Naive thymus-derived CD8-positive, alpha-beta T cell (primary cell): Measurements from ENCODE around the gene DHRS7. TPM values are rescaled to one million over a fixed set of nuclear protein-coding genes. Genes with fewer than 3 reads are reported as not detected.

Source experiments
- ATAC-seq, 2 donors: fragments of 150-1000 bp; cut with Tn5 transposase in 1 of 2; sonication (Bioruptor Pico), chemical (Tn5 transposase) in 1 of 2; 1 replicate in 1 of 2; 2 replicates in 1 of 2; pipeline ENCODE4 v1.10.0; 2021; ENCODE audit warnings: mild to moderate bottlenecking in 2 of 2, moderate library complexity in 2 of 2
- POLR2A ChIA-PET: fragments of 350-600 bp; sonication (Branson Sonifier 250); formaldehyde crosslinking; loops from one replicate; lab custom pipeline; 2021; ENCODE audit warnings: antibody characterized with exemption; lab: Charles Lee
- DNase-seq, 10 donors: peaks; one replicate each; pipeline versions ENCODE4 v3.0.0 to v3.0.0-alpha.2; 2020 to 2022
- H3K27ac Mint-ChIP-seq, 10 donors: one replicate each; pipeline ENCODE4 v1.8.0; 2020 to 2022; ENCODE audit warnings: mild to moderate bottlenecking in 10 of 10, mixed read lengths in 10 of 10, moderate library complexity in 4 of 10, inconsistent platforms in 1 of 10
- H3K27me3 Mint-ChIP-seq, 5 donors: one replicate each; pipeline ENCODE4 v1.8.0; 2021 to 2022; ENCODE audit warnings: mixed read lengths in 5 of 5
- H3K36me3 Mint-ChIP-seq, 3 donors: one replicate each; pipeline ENCODE4 v1.8.0; 2020 to 2022; ENCODE audit warnings: mixed read lengths in 3 of 3, mild to moderate bottlenecking in 2 of 3, inconsistent platforms in 1 of 3
- H3K4me1 Mint-ChIP-seq, 4 donors: one replicate each; pipeline ENCODE4 v1.8.0; 2021 to 2022; ENCODE audit warnings: mixed read lengths in 4 of 4
- H3K4me3 Mint-ChIP-seq, 10 donors: one replicate each; pipeline ENCODE4 v1.8.0; 2020 to 2022; ENCODE audit warnings: mild to moderate bottlenecking in 10 of 10, mixed read lengths in 10 of 10, moderate library complexity in 6 of 10, inconsistent platforms in 1 of 10
- H3K9me3 Mint-ChIP-seq, 9 donors: one replicate each; pipeline ENCODE4 v1.8.0; 2020 to 2022; ENCODE audit warnings: mixed read lengths in 9 of 9, mild to moderate bottlenecking in 3 of 9, inconsistent platforms in 1 of 9, moderate library complexity in 1 of 9
- polyA plus RNA-seq, 3 donors: library from polyadenylated mRNA; unstranded; fragments of 300-500 nt; fragmentation: Illumina TruSeq; gene quantifications; one replicate each; pipeline ENCODE4 v1.2.3, GENCODE V29; 2021
- total RNA-seq, 8 experiments: library from RNA in 2 of 8; stranded (reverse) in 2 of 8; gene quantifications; one replicate each; pipeline ENCODE4 v1.2.3 and lab custom pipeline; 2021 to 2026

DHRS7 gene, protein sequence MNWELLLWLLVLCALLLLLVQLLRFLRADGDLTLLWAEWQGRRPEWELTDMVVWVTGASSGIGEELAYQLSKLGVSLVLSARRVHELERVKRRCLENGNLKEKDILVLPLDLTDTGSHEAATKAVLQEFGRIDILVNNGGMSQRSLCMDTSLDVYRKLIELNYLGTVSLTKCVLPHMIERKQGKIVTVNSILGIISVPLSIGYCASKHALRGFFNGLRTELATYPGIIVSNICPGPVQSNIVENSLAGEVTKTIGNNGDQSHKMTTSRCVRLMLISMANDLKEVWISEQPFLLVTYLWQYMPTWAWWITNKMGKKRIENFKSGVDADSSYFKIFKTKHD
- total RNA-seq (10 to 100 TPM; 70.4 to 71.1 TPM), polyA plus RNA-seq (100 to 1,000 TPM; 163 to 212 (median 167) TPM), total RNA-seq (lab: John Stamatoyannopoulos, UW) (33.2 to 55.7 (median 42.9) reads per million in 6 experiments)

DNA sequence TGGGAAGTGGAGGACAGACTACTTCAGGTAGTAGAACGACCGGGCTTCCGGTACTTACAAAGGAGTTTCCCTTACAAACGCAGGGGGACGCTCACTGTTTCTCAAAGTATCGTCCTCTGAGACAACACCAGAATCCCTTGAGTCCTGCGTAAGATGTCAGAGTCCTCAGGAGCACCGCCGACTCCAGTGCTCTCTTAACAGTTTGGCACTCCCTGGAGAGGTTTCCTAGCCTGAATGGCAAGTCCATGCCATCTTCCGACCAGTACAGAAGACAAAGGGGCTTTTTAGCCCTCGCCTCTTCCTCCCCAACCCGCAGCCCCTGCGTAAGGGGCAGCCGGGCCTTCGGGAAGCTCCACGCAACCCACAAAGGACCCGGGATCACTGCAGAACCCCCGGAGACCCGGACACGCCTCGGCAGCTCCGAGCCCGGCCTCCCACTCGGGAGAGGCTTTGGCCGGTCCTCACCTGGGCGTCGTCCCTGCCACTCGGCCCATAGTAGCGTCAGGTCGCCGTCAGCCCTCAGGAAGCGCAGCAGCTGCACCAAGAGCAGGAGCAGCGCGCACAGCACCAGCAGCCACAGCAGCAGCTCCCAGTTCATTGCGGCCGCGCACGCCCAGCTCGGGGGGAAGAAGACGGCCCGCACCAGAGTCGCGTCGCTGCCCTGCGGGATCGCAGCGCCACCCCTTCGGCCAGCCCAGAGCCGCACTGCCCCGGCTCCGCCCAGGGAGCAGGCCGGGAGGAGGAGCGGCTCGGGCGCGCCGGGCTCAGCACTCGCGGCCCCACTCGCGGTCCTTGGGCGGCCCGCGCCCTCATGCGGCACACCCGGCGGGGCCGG lies at the start of gene DHRS7:
DHRS7 (minus strand) TSS at position 687 of the 835 bp plus-strand sequence; CDS start at position 598, 89 bp downstream.
- H3K4me1 Mint-ChIP-seq = peaks cover 14 to 54% (median 53%) of the 10 kb centered on the region in 4 donors
- peaks cover 0 to 16% (median 4%) of the 10 kb centered on the region in 3 donors for H3K36me3 Mint-ChIP-seq
- ATAC-seq (peak; percentile 78 to 80), DNase-seq (peak; percentile 32 to 78 (median 58))
- H3K27ac Mint-ChIP-seq = peak within 1 kb of the TSS; percentile 98 to 100 (median 99)
- POLR2A ChIA-PET = interaction anchor here (0.6 to 3.3 kb wide), 24 partner anchors 10 to 1968 kb away, joined by 3 to 31 read pairs (median 4); partner anchors contain the start of genes PCNX4, PPM1A and TIMM9
- no peaks in the 10 kb centered on the region for H3K9me3 Mint-ChIP-seq
- H3K4me3 Mint-ChIP-seq = peak within 1 kb of the TSS; percentile 95 to 100 (median 98)
- no peaks in the 10 kb centered on the region for H3K27me3 Mint-ChIP-seq

DNA sequence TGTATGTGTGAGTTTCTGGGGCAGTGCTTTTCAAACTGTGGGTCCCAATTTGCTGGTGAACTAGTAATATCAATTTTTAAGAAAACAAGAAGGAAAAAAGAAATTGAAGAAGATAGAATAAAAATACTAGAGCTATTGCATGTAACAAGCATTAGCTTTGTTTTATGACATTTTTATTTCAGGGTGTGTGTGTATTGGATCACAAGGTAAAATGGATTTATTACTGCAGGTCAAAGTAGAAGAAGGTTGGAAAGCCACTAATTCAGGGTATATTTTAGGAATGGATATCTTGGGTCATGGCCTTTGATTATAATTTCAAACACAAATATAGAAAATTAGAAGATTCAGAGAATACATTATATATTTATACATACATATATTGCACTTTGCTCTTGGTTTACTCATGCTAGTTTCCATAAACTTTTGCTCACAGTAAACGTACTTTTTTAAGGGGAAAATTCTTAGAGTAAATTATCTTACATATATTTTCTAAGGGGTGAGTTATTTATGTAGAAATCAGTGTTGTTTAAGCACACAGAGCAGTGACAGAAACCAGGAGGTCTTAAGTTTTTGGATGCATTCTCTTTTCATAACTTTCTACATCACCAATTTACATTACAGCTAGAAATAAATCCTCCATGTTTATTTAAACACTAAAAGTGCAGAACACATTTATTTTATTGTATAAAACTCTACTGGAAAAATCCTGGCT lies 49.4 kb upstream of the DHRS7 start:
- no peak for ATAC-seq
- POLR2A ChIA-PET = no interaction called here
- Mint-ChIP-seq H3K27ac (no peak overlapping the region), H3K27me3 (peaks cover 0 to 2% (median 0%) of the 10 kb centered on the region in 5 donors), H3K4me3 (no peak overlapping the region), H3K36me3 (no peaks in the 10 kb centered on the region), H3K4me1 (no peaks in the 10 kb centered on the region), H3K9me3 (no peaks in the 10 kb centered on the region)
- DNase-seq = no peak

DNA sequence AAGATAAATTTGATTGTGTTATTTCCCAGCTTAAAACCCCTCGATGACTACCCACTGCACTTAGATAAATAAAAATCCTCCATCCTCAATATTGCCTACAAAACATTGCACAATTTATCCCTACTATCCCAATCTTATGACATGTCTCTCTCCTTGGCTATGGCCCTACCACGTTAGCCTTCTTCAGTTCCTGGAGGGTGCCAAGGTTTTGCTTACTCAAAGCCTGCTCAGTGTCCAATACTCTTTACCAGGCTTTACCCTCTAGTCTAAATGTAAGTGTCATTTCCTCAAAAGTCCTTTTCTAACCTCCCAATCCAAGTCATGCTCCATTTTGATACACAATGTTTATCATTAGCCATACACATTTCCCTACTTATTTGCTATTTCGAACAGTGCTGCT lies 48.8 kb upstream of the DHRS7 start:
- POLR2A ChIA-PET = no interaction called here
- peaks cover 0 to 3% (median 0%) of the 10 kb centered on the region in 9 donors for H3K9me3 Mint-ChIP-seq
- H3K4me1 Mint-ChIP-seq = no peaks in the 10 kb centered on the region
- ATAC-seq (no peak), DNase-seq (no peak)
- H3K4me3 Mint-ChIP-seq = no peak overlapping the region
- H3K27ac Mint-ChIP-seq = no peak overlapping the region
- no peaks in the 10 kb centered on the region for H3K36me3 Mint-ChIP-seq
- H3K27me3 Mint-ChIP-seq = peaks cover 0 to 4% (median 2%) of the 10 kb centered on the region in 5 donors

DNA sequence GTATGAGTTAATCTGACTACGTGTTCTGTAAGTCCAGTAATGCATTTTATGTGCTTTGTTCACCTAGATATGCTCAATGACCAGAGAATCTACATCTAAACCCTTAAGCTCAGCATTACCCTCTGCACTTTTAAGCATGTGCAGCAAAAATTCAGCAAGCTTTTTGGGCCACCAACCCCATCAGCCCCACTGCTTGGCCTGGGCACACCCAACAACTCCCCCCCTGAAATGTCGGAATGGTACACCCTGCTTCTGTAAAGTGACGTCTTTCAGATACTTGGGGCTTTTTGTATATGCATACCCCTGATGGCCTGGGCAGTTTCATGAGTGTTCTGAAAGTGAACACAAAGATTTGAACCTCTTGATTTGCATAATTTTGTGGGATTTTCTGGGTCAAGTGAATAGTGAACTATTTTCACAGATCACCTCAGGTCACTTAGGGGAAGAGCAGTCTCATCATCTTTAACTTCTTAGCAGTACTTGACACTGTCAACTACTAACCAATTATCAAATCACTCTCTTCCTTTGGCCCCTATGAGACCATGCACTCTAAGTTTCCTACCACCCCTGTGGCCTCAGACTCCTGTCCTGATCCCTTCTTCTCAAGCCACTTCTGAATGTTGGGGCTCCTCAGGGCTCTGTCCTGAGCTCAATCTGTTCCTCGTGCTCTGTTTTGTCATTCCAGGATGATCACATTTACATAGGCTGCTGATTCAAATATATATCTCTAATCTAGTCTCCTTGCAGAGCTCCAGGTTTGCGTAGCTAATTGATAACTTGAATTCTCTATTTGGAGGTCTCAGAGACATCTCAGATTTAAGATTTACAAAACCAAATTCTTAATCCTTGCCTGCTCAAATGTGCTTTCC lies 47.5 kb upstream of the DHRS7 start:
- no peaks in the 10 kb centered on the region for H3K36me3 Mint-ChIP-seq
- no peaks in the 10 kb centered on the region for H3K4me1 Mint-ChIP-seq
- ATAC-seq (no peak), DNase-seq (no peak)
- H3K27me3 Mint-ChIP-seq = peaks cover 0 to 4% (median 3%) of the 10 kb centered on the region in 5 donors
- H3K9me3 Mint-ChIP-seq = peaks cover 0 to 3% (median 0%) of the 10 kb centered on the region in 9 donors
- H3K27ac Mint-ChIP-seq = no peak overlapping the region
- POLR2A ChIA-PET = no interaction called here
- H3K4me3 Mint-ChIP-seq = no peak overlapping the region

DNA sequence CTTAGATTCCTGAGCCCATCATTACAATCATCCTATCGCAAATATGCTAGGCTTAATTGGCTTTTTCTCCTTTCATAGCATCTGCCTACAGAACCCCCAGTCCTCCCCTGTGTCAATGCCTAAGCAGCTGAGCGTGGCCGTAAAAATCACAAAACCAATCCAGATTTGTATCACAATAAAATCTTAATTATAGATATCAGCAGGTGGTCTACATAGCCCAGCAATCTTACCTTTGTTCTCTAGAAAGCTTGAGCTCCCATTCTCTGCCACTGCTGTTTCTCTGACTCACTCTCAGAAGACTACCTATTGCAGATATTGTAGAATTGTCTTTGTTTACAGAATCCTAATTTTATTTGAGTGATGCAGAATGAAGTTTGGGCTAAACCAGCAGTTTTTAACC lies 46.0 kb upstream of the DHRS7 start:
- peaks cover 7 to 13% (median 9%) of the 10 kb centered on the region in 5 donors for H3K27me3 Mint-ChIP-seq
- ATAC-seq (no peak), DNase-seq (no peak)
- peaks cover 0 to 3% (median 0%) of the 10 kb centered on the region in 9 donors for H3K9me3 Mint-ChIP-seq
- POLR2A ChIA-PET = no interaction called here
- peak overlapping the region in 1 of 10 donors; percentile 32 for H3K27ac Mint-ChIP-seq
- no peaks in the 10 kb centered on the region for H3K4me1 Mint-ChIP-seq
- no peaks in the 10 kb centered on the region for H3K36me3 Mint-ChIP-seq
- H3K4me3 Mint-ChIP-seq = no peak overlapping the region

DNA sequence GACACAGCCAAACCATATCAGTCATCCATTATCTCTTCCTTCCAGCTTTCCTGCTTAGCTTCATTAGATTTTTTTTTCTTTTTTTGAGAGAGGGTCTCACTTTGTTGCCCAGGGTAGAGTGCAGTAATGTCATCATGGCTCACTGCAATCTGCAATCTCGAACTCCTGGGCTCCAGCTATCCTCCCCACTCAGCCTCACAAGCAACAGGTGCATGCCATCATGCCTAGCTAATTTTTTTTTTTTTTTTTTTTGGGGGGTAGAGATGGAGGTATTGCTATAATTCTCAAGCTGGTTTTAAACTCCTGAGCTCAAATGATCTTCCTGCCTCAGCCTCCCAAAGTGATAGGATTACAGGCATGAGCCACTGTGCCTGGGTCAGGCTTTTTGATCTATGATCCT lies 45.5 kb upstream of the DHRS7 start:
- no peaks in the 10 kb centered on the region for H3K36me3 Mint-ChIP-seq
- H3K4me1 Mint-ChIP-seq = no peaks in the 10 kb centered on the region
- no peak for DNase-seq
- no peak for ATAC-seq
- peak overlapping the region in 2 of 10 donors; percentile 32 to 41 for H3K27ac Mint-ChIP-seq
- POLR2A ChIA-PET = no interaction called here
- H3K4me3 Mint-ChIP-seq = no peak overlapping the region
- peaks cover 0 to 3% (median 0%) of the 10 kb centered on the region in 9 donors for H3K9me3 Mint-ChIP-seq
- H3K27me3 Mint-ChIP-seq = peaks cover 7 to 16% (median 9%) of the 10 kb centered on the region in 5 donors

DNA sequence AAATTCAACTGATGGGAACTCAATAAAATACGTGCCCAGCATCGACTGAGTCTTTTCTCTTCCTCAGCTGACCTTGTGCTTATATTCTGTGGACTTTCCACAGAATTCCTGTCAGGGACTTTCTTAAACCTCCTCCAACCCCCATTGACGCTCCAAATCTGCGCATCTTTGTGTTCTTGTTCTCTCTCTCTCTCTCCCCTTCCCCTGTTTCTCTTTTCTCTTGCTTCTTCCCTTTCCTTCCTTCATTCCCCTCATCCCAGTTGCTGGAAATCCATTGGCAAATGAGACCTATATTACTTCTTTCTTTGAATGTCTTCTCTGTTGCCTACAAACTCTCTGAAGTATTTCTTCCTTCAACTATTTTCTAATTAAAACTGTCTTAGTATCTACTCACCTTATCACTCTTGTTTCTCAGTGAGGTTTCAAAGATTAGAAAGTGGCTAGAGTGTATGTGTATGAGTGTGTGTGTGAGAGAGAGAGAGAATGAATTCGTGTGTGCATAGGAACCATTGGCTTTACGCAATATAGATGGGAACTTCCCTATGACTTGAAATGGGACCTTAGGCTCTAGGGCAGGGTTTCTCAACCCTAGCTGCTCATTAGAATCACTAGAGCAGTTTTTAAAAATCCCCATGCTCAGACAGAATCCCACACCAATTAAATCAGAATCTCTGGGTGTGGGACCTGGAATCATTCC lies 41.8 kb upstream of the DHRS7 start:
- H3K9me3 Mint-ChIP-seq = peaks cover 0 to 3% (median 0%) of the 10 kb centered on the region in 9 donors
- no peak overlapping the region for H3K27ac Mint-ChIP-seq
- peaks cover 7 to 31% (median 17%) of the 10 kb centered on the region in 5 donors for H3K27me3 Mint-ChIP-seq
- H3K36me3 Mint-ChIP-seq = no peaks in the 10 kb centered on the region
- POLR2A ChIA-PET = no interaction called here
- H3K4me1 Mint-ChIP-seq = no peaks in the 10 kb centered on the region
- no peak for ATAC-seq
- no peak for DNase-seq
- no peak overlapping the region for H3K4me3 Mint-ChIP-seq

DNA sequence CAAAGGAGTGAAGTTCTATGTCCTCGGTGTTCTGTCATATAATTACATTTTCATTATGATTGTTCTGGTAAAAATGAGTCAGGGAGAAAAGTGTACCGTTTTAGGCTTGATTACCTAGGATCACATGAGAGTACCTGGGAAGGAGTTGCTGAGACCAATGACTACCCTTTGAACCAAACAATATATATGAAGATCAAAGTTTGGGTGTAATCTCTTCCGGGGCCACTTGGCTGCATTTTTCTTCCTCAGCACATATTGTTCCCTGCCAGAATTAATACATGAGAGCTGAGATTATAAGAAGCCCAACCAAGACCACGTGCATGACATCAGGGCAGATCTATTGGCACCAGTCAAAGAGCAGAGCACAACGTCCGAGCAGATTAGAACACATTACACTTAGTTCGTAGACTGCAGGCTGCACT lies 41.1 kb upstream of the DHRS7 start:
- Mint-ChIP-seq H3K9me3 (peaks cover 0 to 5% (median 0%) of the 10 kb centered on the region in 9 donors), H3K36me3 (no peaks in the 10 kb centered on the region), H3K4me3 (no peak overlapping the region), H3K4me1 (no peaks in the 10 kb centered on the region), H3K27me3 (peaks cover 7 to 31% (median 17%) of the 10 kb centered on the region in 5 donors), H3K27ac (no peak overlapping the region)
- ATAC-seq (no peak), DNase-seq (no peak)
- POLR2A ChIA-PET = no interaction called here

DNA sequence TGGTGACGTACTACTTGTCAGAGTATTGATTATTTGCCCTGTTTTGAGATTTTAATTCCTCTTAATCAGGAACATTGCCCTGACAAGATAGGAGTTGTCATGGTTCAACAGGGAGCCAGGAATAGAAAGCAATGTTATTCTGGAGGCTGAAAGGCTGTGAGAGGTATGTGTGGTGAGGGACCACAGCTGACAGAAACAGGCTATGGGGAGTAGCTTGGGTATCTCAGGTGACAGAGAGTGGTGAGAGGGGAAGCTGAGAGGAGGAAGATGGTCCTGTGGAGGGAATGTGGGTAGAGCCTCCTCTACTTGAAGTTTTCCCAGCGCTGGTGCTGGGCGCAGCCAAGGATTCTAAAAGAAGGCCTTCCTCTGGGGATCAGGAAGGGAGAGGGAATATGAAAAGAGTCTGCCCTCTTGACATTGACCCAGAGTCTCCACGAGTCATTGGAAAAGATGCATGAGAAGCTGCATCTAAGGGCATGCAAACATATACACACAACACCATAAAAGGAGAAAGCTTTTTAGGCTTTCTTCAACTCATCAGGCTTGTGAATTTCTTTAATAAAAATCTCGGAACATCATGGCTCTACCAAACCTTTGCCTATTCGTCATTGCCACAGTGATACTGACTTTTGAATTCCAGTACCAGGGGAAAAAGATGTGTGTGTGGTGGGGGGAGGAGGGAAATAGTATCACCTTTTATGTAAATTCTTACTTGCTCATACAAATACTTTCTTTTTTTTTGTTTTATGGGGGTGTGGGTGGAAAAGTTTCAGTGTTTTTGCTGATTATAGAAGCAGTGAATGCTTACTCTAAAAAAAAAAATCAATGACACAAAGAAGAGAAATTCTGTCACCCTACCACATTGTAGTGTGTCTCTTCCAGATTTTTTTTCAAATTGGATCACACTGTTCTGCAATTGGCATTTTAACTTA lies 39.9 kb upstream of the DHRS7 start:
- no peaks in the 10 kb centered on the region for H3K36me3 Mint-ChIP-seq
- POLR2A ChIA-PET = no interaction called here
- no peaks in the 10 kb centered on the region for H3K4me1 Mint-ChIP-seq
- H3K27me3 Mint-ChIP-seq = peaks cover 9 to 31% (median 17%) of the 10 kb centered on the region in 5 donors
- DNase-seq (no peak), ATAC-seq (no peak)
- peaks cover 0 to 16% (median 3%) of the 10 kb centered on the region in 9 donors for H3K9me3 Mint-ChIP-seq
- no peak overlapping the region for H3K4me3 Mint-ChIP-seq
- H3K27ac Mint-ChIP-seq = no peak overlapping the region

DNA sequence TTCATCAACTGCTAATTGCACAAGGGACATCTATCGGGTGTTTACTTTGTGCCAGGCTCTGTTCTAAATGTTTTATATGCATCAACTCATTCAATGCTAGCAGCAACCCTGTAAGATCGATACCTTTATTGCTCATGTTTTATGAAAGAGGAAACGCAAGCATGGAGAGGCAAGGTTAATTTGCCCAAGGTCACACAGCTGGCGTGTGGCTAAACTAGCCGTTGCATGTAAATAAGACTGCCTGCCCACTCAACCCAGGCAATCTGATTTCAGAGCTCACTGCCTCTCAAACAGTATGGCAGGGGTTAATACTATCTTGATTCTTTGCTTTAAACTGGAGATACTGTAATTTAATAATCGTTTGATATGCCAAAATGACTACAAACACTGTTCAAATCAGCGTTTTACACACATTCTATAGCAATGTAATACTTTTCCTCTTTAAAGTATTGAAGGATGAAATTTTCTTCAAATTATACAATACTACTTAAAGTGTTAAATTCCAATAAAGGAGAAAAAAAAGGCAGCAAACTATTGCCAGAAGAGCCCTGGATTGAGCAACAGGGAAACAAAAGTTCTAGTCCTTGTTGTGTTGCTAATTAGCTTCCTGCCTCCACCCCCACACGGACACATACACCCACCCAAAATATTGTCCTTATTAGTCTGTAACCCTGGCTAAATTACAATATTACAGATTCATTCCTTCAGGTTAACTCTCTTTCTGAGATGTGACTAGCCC lies 39.1 kb upstream of the DHRS7 start:
- ATAC-seq (no peak), DNase-seq (no peak)
- Mint-ChIP-seq H3K4me1 (no peaks in the 10 kb centered on the region), H3K27ac (no peak overlapping the region), H3K4me3 (no peak overlapping the region), H3K9me3 (peaks cover 7 to 24% (median 11%) of the 10 kb centered on the region in 9 donors), H3K27me3 (peaks cover 11 to 31% (median 16%) of the 10 kb centered on the region in 5 donors), H3K36me3 (peaks cover 0 to 8% (median 7%) of the 10 kb centered on the region in 3 donors)
- POLR2A ChIA-PET = no interaction called here
